ENCODE data around the gene TATDN3. TPM values are rescaled to one million over a fixed set of nuclear protein-coding genes. Genes with fewer than 3 reads are reported as not detected.

The TATDN3 gene
- total and polyA plus RNA-seq, 2 of the 8 experiments (the other 6 are each of a cell fraction or from before 2014, with no cell fraction given): 6.9 to 19.4 TPM

GRCh38 chr1:212824201-212824600, 32.5 kb downstream of the TATDN3 start:
- Histone ChIP-seq H3K79me1 (ENCODE audit: low read depth, low read length) (no peaks in the 10 kb centered on the region), H3K79me2 (ENCODE audit: control insufficient read depth in 1 of 2, insufficient read depth in 2 of 2, low read length in 2 of 2) (no peaks in the 10 kb centered on the region), H2BK120ac (replicated peaks; ENCODE audit: low read depth, low read length) (no peak overlapping the region), H4K20me1 (replicated peaks in 1 of 2; ENCODE audit: control insufficient read depth in 1 of 2, insufficient read depth in 2 of 2, low read length in 2 of 2) (no peaks in the 10 kb centered on the region), H3K4ac (replicated peaks; ENCODE audit: insufficient read length, low read depth, low read length) (no peak overlapping the region), H4K91ac (replicated peaks; ENCODE audit: insufficient read length, low read length) (no peak overlapping the region), H3K14ac (ENCODE audit: insufficient read length) (no peak overlapping the region), H2AK5ac (ENCODE audit: low read depth, low read length) (no peak overlapping the region; the same call in 1 of the 2 replicates), H3K27ac (ENCODE audit: low read depth, low read length) (no peak overlapping the region), H3K36me3 (ENCODE audit: control insufficient read depth in 2 of 4, insufficient read depth in 4 of 4, low read length in 3 of 4) (no peaks in the 10 kb centered on the region; a peak in 1 of 8 replicates), H2BK12ac (ENCODE audit: low read depth, low read length) (peak overlapping the region; percentile 60; the same call in 1 of the 2 replicates), H2BK5ac (ENCODE audit: low read depth, low read length) (no peak overlapping the region), H3K9ac (replicated peaks in 1 of 4; ENCODE audit: extremely low read depth in 1 of 4, low read depth in 3 of 4, low read length in 3 of 4) (no peak overlapping the region), H3K27me3 (replicated peaks in 1 of 4; ENCODE audit: control insufficient read depth in 3 of 4, extremely low read depth in 1 of 4, insufficient read depth in 3 of 4, low read length in 3 of 4) (no peaks in the 10 kb centered on the region), H2BK15ac (ENCODE audit: low read length) (no peak overlapping the region), H3K4me3 (ENCODE audit: extremely low read depth in 1 of 4, insufficient read depth in 2 of 4, low read depth in 3 of 4, low read length in 4 of 4) (no peak overlapping the region), H3K9me3 (ENCODE audit: insufficient read depth in 2 of 2, low read depth in 1 of 2, low read length in 1 of 2) (no peaks in the 10 kb centered on the region), H3K23ac (ENCODE audit: insufficient read length) (no peak overlapping the region), H3K18ac (ENCODE audit: extremely low read depth, low read length) (no peak overlapping the region), H4K5ac (ENCODE audit: insufficient read length, low read depth, low read length) (no peak overlapping the region), H3K4me2 (ENCODE audit: insufficient read depth in 1 of 2, low read depth in 2 of 2, low read length in 2 of 2) (no peak overlapping the region), H2AFZ (ENCODE audit: low read length) (no peak overlapping the region), H4K8ac (ENCODE audit: extremely low read depth, insufficient read depth, low read length) (no peak overlapping the region), H3K56ac (replicated peaks; ENCODE audit: insufficient read length, low read depth, low read length) (no peak overlapping the region), H3K23me2 (ENCODE audit: low read depth, low read length) (no peaks in the 10 kb centered on the region), H2BK20ac (ENCODE audit: low read length) (peak overlapping the region; percentile 61; the same call in 1 of the 2 replicates), H3K4me1 (replicated peaks in 1 of 4; ENCODE audit: control insufficient read depth in 3 of 4, insufficient read depth in 4 of 4, low read length in 3 of 4) (peaks cover 0 to 2% (median 0%) of the 10 kb centered on the region in 4 experiments; a peak in 1 of 7 replicates)
- FAIRE-seq (no peak), DNase-seq (ENCODE audit: low read depth in 1 of 2, low spot score in 2 of 2) (no peak)
- TF ChIP-seq HDAC2 (IDR thresholded peaks at IDR 0.05; ENCODE audit: borderline replicate concordance in 1 of 2, low read depth in 2 of 2, low read length in 2 of 2): no peak
- TF ChIP-seq GTF2F1 (IDR thresholded peaks at IDR 0.05; ENCODE audit: borderline replicate concordance, low read depth, low read length): no peak
- TF ChIP-seq RAD21 (IDR thresholded peaks at IDR 0.05 in 1 of 2, conservative IDR thresholded peaks at IDR 0.05 in 1 of 2; ENCODE audit: low read depth in 2 of 2, low read length in 2 of 2): no peak
- no peak for TF ChIP-seq YY1 (IDR thresholded peaks at IDR 0.05; ENCODE audit: low read depth, low read length)
- no peak for TF ChIP-seq POLR2A (IDR thresholded peaks at IDR 0.05; ENCODE audit: control extremely low read depth in 1 of 2, low read depth in 2 of 2, low read length in 2 of 2)
- CTCF ChIA-PET (ENCODE audit: partially characterized antibody): interaction anchor here (1.4 to 1.9 kb wide), 3 partner anchors 9 to 29 kb away, joined by 3 to 7 read pairs (median 3); no protein-coding TSS in a partner anchor
- 98% methylated on average over 15 of the region's 16 CpGs; no CpG with 5 or more reads in 1 of the 2 experiments for WGBS, 2 experiments (ENCODE audit: extremely low coverage in 1 of 2, insufficient coverage in 1 of 2, insufficient read length in 1 of 2, insufficient replicate concordance in 2 of 2, low coverage in 1 of 2, low lambda C conversion rate in 2 of 2, missing lambda C conversion rate in 1 of 2)
- POLR2A ChIA-PET (ENCODE audit: partially characterized antibody): interaction anchor here (0.6 to 1.4 kb wide), 4 partner anchors 9 to 142 kb away, joined by 3 to 4 read pairs (median 3); no protein-coding TSS in a partner anchor
